HEK293 (cell line): ENCODE data around the gene BCL2L13.

Experiments
- CTCF ChIA-PET: fragments of 350-600 bp; formaldehyde crosslinking; extraction: SDS; loops from one replicate; lab custom pipeline; 2021; ENCODE audit warnings: antibody characterized with exemption; lab: Yijun Ruan, JAX
- POLR2A ChIA-PET: fragments of 300-600 bp; formaldehyde crosslinking; extraction: SDS; loops from one replicate; lab custom pipeline; 2020; ENCODE audit warnings: antibody characterized with exemption, inconsistent platforms; lab: Yijun Ruan, JAX
- H3K27ac ChIP-seq: fragments of 200-500 bp; sonication (Bioruptor generic); 2 replicates; pipeline ENCODE4 v1.5.1; 2014; ENCODE audit warnings: low read depth, low read length, control low read depth, inconsistent platforms; ENCODE audit errors: extremely low read depth
- H3K36me3 ChIP-seq, 2 experiments: fragments of 200-500 bp in 1 of 2; sonication (Bioruptor generic) in 1 of 2; 1 replicate in 1 of 2; 2 replicates in 1 of 2; pipeline ENCODE4 v1.5.1; 2014 to 2017; ENCODE audit warnings: inconsistent platforms in 2 of 2, low read length in 2 of 2; ENCODE audit not compliant: control insufficient read depth in 2 of 2, insufficient read depth in 1 of 2
- H3K4me1 ChIP-seq: fragments of 200-500 bp; sonication (Bioruptor generic); 2 replicates; pipeline ENCODE4 v1.5.1; 2014; ENCODE audit warnings: mild to moderate bottlenecking, low read length, inconsistent platforms; ENCODE audit not compliant: control insufficient read depth, insufficient read depth
- H3K4me3 ChIP-seq: 2 replicates; pipeline ENCODE4 v1.5.1; 2011; ENCODE audit warnings: low read depth, mild to moderate bottlenecking, control low read depth, low read length, moderate library complexity
- H3K9me3 ChIP-seq: fragments of 200-500 bp; sonication (Bioruptor generic); 2 replicates; pipeline ENCODE4 v1.5.1; 2014; ENCODE audit warnings: low read depth, low read length, inconsistent platforms; ENCODE audit not compliant: control insufficient read depth, insufficient read depth
- FEZF1 ChIP-seq: fragments of 450-650 bp; formaldehyde crosslinking; IDR thresholded peaks from 2 replicates; pipeline ENCODE4 v1.5.1; 2016; ENCODE audit warnings: missing biosample characterization, missing genetic modification characterization
- GLIS2 ChIP-seq: fragments of 450-650 bp; formaldehyde crosslinking; IDR thresholded peaks from 2 replicates; pipeline ENCODE4 v1.5.1; 2016; ENCODE audit warnings: missing biosample characterization, missing genetic modification characterization
- KLF16 ChIP-seq: fragments of 450-650 bp; formaldehyde crosslinking; IDR thresholded peaks from 2 replicates; pipeline ENCODE4 v1.5.1; 2017; ENCODE audit warnings: missing biosample characterization, missing genetic modification characterization
- WT1 ChIP-seq: fragments of 450-650 bp; formaldehyde crosslinking; IDR thresholded peaks from 2 replicates; pipeline ENCODE4 v1.5.1; 2016; ENCODE audit warnings: missing biosample characterization, missing genetic modification characterization
- ZBTB17 ChIP-seq: fragments of 450-650 bp; formaldehyde crosslinking; IDR thresholded peaks from 2 replicates; pipeline ENCODE4 v1.5.1; 2016; ENCODE audit warnings: missing biosample characterization, missing genetic modification characterization
- ZBTB7A ChIP-seq: fragments of 450-650 bp; formaldehyde crosslinking; IDR thresholded peaks from 2 replicates; pipeline ENCODE4 v1.5.1; 2016; ENCODE audit warnings: low read depth, missing biosample characterization, missing genetic modification characterization
- ZFP3 ChIP-seq: fragments of 450-650 bp; formaldehyde crosslinking; IDR thresholded peaks from 2 replicates; pipeline ENCODE4 v1.5.1; 2016; ENCODE audit warnings: low read depth, missing biosample characterization, missing genetic modification characterization
- ZFP37 ChIP-seq: fragments of 450-650 bp; formaldehyde crosslinking; IDR thresholded peaks from 2 replicates; pipeline ENCODE4 v1.5.1; 2016; ENCODE audit warnings: missing biosample characterization, missing genetic modification characterization
- ZNF121 ChIP-seq: fragments of 450-650 bp; formaldehyde crosslinking; IDR thresholded peaks from 2 replicates; pipeline ENCODE4 v1.5.1; 2016; ENCODE audit warnings: missing biosample characterization, missing genetic modification characterization
- ZNF174 ChIP-seq: fragments of 450-650 bp; formaldehyde crosslinking; IDR thresholded peaks from 2 replicates; pipeline ENCODE4 v1.5.0; 2017; ENCODE audit warnings: missing biosample characterization, mild to moderate bottlenecking, missing genetic modification characterization
- ZNF658 ChIP-seq: fragments of 450-650 bp; formaldehyde crosslinking; IDR thresholded peaks from 2 replicates; pipeline ENCODE4; 2016; ENCODE audit warnings: missing biosample characterization, missing genetic modification characterization
- ZNF677 ChIP-seq: fragments of 450-650 bp; IDR thresholded peaks from 2 replicates; pipeline ENCODE4 v1.5.0; 2018; ENCODE audit warnings: missing biosample characterization, mild to moderate bottlenecking, missing genetic modification characterization, moderate library complexity
- ZSCAN23 ChIP-seq: fragments of 450-650 bp; formaldehyde crosslinking; IDR thresholded peaks from 2 replicates; pipeline ENCODE4 v1.5.1; 2016; ENCODE audit warnings: missing biosample characterization, missing genetic modification characterization
- TF ChIP-seq, protein P1 (sequence below): fragments of 450-650 bp; formaldehyde crosslinking; IDR thresholded peaks from 2 replicates; pipeline ENCODE4 v1.5.1; 2016; ENCODE audit warnings: missing biosample characterization, missing genetic modification characterization
- TF ChIP-seq, protein P2 (sequence below): fragments of 450-650 bp; IDR thresholded peaks from 2 replicates; pipeline ENCODE4 v1.5.1; 2018; ENCODE audit warnings: missing biosample characterization, missing genetic modification characterization
- TF ChIP-seq, protein P3 (sequence below): fragments of 450-650 bp; formaldehyde crosslinking; IDR thresholded peaks from 2 replicates; pipeline ENCODE4 v1.5.1; 2017; ENCODE audit warnings: missing biosample characterization, missing genetic modification characterization
- TF ChIP-seq, protein P4 (sequence below): fragments of 450-650 bp; formaldehyde crosslinking; IDR thresholded peaks from 2 replicates; pipeline ENCODE4 v1.5.0; 2017; ENCODE audit warnings: missing biosample characterization, missing genetic modification characterization, borderline replicate concordance

The BCL2L13 gene

GRCh38 chr22:17726928-17727897, 88.7 kb downstream of the BCL2L13 start (continued):
- TF ChIP-seq, protein P1, sequence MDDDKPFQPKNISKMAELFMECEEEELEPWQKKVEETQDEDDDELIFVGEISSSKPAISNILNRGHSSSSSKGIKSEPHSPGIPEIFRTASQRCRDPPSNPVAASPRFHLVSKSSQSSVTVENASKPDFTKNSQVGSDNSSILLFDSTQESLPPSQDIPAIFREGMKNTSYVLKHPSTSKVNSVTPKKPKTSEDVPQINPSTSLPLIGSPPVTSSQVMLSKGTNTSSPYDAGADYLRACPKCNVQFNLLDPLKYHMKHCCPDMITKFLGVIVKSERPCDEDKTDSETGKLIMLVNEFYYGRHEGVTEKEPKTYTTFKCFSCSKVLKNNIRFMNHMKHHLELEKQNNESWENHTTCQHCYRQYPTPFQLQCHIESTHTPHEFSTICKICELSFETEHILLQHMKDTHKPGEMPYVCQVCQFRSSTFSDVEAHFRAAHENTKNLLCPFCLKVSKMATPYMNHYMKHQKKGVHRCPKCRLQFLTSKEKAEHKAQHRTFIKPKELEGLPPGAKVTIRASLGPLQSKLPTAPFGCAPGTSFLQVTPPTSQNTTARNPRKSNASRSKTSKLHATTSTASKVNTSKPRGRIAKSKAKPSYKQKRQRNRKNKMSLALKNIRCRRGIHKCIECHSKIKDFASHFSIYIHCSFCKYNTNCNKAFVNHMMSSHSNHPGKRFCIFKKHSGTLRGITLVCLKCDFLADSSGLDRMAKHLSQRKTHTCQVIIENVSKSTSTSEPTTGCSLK (tag by site-specific recombination): no peak
- TF ChIP-seq ZSCAN23 (tag by site-specific recombination) (no peak), ZNF658 (no peak)
- TF ChIP-seq, all 188 proteins: peak for 0

DNA sequence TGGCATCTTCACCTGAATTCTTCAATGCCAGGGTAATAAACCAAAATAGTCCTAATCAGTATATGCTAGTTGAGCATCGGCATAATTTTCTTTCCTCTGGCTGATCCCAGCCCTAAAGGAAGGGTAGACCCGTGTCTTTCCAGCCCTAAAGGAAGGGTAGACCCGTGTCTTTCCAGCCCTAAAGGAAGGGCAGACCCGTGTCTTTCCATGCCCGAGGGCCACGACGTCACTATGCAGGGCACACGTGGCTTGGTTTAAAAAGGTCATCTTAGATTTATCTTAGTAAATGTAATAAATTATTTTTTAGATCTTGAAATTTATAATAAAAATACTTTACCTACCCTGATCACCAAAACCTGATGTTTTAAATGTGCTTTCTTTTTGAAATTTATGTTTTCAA, 90.2 kb downstream of the BCL2L13 start:
- H3K9me3 ChIP-seq: no peaks in the 10 kb centered on the region
- CTCF ChIA-PET: interaction anchor here (0.5 to 2.4 kb wide), 3 partner anchors 13 to 193 kb away, joined by 3 to 21 read pairs (median 4); no protein-coding TSS in a partner anchor
- H3K27ac ChIP-seq: no peak overlapping the region
- TF ChIP-seq ZNF121 (tag by site-specific recombination): no peak
- TF ChIP-seq, protein P2, sequence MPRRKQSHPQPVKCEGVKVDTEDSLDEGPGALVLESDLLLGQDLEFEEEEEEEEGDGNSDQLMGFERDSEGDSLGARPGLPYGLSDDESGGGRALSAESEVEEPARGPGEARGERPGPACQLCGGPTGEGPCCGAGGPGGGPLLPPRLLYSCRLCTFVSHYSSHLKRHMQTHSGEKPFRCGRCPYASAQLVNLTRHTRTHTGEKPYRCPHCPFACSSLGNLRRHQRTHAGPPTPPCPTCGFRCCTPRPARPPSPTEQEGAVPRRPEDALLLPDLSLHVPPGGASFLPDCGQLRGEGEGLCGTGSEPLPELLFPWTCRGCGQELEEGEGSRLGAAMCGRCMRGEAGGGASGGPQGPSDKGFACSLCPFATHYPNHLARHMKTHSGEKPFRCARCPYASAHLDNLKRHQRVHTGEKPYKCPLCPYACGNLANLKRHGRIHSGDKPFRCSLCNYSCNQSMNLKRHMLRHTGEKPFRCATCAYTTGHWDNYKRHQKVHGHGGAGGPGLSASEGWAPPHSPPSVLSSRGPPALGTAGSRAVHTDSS (tag by site-specific recombination): no peak
- TF ChIP-seq, protein P3, sequence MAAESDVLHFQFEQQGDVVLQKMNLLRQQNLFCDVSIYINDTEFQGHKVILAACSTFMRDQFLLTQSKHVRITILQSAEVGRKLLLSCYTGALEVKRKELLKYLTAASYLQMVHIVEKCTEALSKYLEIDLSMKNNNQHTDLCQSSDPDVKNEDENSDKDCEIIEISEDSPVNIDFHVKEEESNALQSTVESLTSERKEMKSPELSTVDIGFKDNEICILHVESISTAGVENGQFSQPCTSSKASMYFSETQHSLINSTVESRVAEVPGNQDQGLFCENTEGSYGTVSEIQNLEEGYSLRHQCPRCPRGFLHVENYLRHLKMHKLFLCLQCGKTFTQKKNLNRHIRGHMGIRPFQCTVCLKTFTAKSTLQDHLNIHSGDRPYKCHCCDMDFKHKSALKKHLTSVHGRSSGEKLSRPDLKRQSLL: no peak
- H3K4me1 ChIP-seq: 0 out of 2 replicates have a peak, but pooled peaks cover 4% of the 10 kb centered on the region
- POLR2A ChIA-PET: no interaction called here
- peaks cover 0 to 65% of the 10 kb centered on the region in 2 experiments; a peak in 1 of 3 replicates for H3K36me3 ChIP-seq
- H3K4me3 ChIP-seq: no peak overlapping the region

DNA sequence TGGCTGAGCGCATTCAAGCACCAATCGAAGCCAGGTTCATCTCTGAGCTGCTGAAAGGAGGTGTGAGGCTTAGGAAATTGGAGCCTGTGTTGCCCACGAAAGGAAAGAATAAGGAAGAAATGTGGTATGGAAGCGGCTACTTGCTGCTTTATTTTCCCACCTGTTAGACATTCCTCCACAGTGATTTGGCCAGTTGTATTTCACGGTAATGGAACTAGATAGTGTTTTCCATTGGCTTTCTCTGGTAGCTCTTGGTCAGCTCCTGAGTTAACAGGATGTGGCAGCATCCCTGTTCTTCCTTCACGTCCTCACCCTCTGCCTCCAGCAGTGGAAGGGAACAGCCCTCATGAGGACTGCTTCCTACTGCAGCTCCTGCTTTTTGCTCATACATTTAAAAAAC, 91.0 kb downstream of the BCL2L13 start:
- Histone ChIP-seq H3K36me3 (peaks cover 0 to 73% of the 10 kb centered on the region in 2 experiments; a peak in 1 of 3 replicates), H3K9me3 (no peaks in the 10 kb centered on the region), H3K27ac (no peak overlapping the region), H3K4me3 (no peak overlapping the region), H3K4me1 (0 out of 2 replicates have a peak, but pooled peaks cover 4% of the 10 kb centered on the region)
- POLR2A ChIA-PET: no interaction called here
- TF ChIP-seq ZBTB17 (tag by site-specific recombination): no peak
- TF ChIP-seq FEZF1 (tag by site-specific recombination): no peak
- TF ChIP-seq GLIS2: no peak
- TF ChIP-seq ZNF677 (tag by site-specific recombination): no peak
- TF ChIP-seq ZBTB7A (tag by site-specific recombination): no peak
- no peak for TF ChIP-seq WT1
- no peak for TF ChIP-seq ZFP37 (tag by site-specific recombination)
- TF ChIP-seq ZFP3: no peak
- TF ChIP-seq ZNF174 (tag by site-specific recombination): no peak
- TF ChIP-seq, protein P4, sequence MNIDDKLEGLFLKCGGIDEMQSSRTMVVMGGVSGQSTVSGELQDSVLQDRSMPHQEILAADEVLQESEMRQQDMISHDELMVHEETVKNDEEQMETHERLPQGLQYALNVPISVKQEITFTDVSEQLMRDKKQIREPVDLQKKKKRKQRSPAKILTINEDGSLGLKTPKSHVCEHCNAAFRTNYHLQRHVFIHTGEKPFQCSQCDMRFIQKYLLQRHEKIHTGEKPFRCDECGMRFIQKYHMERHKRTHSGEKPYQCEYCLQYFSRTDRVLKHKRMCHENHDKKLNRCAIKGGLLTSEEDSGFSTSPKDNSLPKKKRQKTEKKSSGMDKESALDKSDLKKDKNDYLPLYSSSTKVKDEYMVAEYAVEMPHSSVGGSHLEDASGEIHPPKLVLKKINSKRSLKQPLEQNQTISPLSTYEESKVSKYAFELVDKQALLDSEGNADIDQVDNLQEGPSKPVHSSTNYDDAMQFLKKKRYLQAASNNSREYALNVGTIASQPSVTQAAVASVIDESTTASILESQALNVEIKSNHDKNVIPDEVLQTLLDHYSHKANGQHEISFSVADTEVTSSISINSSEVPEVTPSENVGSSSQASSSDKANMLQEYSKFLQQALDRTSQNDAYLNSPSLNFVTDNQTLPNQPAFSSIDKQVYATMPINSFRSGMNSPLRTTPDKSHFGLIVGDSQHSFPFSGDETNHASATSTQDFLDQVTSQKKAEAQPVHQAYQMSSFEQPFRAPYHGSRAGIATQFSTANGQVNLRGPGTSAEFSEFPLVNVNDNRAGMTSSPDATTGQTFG (tag by site-specific recombination): no peak
- TF ChIP-seq KLF16 (tag by site-specific recombination): no peak
- CTCF ChIA-PET: interaction anchor here (0.6 to 2.4 kb wide), 4 partner anchors 12 to 787 kb away, joined by 3 to 21 read pairs (median 6); no protein-coding TSS in a partner anchor
